Measurements from ENCODE around the gene CSTF3. TPM values are rescaled to one million over a fixed set of nuclear protein-coding genes. Genes with fewer than 3 reads are reported as not detected.
"Not testable (repeated sequence)": the region's sequence is repeated elsewhere in the genome, so short reads cannot be mapped to it uniquely, and the experiment has no call there.

CSTF3 gene
- total RNA-seq, 1 donor from 2014 or later: 20.0 TPM

DNA sequence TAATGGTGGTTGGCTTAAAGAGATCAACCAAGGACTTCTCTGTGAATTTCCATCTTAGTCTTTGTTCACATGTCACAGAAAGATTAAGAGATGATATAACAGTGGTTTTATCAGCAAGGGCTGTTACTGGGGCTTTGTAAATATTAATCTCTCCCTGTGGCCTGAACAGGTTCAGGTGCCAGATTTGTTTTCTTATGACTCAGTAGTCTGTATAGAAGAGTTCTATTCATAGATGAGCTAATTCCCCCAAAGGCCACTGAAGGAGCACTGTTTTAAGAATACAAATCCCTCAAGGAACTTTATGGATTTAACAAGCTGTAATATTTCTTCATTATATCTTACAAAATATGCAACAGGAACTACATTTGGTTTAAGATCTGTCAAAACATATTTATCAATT, 71.5 kb downstream of the CSTF3 start:
- DNase-seq (ENCODE audit: low spot score): no peak

DNA sequence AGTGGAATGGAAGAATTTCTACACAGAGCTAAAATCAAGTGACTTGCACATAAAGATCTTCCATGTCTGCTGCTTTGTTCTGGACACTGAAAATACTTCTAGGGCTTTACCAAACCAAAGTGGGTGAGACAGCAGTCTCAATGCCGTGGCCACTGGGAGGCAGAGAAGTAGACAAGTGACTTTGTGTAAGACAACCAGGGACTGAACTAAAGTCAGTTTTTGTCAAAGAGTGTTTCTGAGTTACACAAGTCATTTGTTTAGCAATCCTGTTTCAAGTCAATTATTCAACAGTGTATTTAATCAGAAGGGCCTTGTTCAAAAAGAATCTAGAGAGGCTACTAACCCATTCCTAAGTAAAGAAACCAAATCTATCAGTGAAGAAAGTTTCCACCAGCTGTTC, 75.3 kb downstream of the CSTF3 start:
- DNase-seq (ENCODE audit: low spot score): no peak

- DNase-seq (ENCODE audit: low spot score): no peak
These were observed 77.4 kb downstream of the CSTF3 start for GRCh38 chr11:33083918-33084317.

DNA sequence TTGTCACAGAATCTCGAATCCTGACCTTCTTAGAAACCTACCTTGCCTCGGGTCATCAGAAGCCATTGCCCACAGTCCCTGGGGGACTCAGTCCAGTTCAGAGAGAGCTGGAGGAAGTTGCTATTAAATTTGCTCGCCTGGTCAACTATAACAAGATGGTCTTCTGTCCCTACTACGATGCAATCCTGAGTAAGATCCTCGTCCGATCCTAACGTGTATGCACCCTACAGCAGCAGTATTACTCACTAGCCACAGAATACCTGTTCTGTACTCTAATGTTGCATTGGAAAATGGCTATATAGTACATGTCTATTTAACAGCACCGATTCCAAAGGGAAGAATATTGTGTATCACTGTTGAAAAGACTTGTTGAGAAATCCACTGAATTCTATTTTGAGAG, 88.8 kb downstream of the CSTF3 start:
- no peak for DNase-seq (ENCODE audit: low spot score)

DNA sequence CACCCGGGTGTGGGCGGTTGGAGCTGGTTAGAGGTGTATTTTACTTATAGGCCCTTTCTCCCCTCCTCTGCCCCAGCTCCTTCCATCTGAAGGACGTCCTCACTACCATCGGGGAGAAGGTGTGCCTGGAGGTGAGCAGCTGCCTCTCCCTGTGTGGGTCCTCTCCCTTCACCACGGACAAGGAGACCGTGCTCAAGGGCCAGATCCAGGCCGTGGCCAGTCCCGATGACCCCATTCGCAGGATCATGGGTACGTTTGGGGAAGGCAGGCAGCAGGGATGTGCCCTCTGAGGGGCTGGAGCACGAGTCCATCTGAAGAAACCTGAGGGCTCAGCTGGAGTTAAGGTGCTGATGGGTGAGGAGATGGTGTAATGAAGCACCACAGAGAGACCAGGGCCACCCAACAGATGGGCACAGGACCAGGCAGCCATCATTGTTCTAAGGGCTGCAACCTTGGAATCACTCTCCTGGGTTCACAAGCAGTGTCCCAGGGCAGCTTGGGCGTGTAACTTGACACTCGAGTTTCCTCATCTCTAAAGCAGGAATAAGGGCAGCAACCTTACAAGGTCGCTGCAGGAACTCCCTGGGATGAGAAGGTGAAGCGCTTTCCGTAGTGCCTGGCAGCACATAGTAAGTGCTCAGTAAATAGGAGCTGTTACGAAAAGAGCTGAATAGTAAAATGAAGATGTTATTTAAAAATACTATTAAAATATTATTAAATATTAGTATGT, 92.5 kb downstream of the CSTF3 start:
- no peak for DNase-seq (ENCODE audit: low spot score)

DNA sequence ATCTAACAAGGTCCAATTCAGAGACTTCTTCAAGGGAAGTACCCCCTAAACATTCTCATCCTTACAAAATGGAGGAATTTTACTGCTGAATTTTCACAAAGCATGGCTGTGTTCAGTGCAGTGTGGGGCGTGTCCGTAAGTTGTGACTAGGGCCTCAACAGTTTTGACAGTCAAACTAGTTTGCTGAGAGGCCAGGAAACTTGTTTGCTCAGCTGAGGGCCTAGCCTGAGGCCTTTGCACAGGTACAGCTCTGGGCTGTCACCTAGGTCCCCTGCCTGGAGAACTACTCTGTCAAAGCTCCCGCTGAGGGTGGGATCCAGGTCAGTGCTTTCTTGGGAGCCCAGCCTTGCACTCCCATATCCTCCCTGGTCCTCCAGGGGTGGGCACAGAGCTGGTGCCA, 94.0 kb downstream of the CSTF3 start:
- no peak for DNase-seq (ENCODE audit: low spot score)

- DNase-seq (ENCODE audit: low spot score): no peak
These were observed 95.7 kb downstream of the CSTF3 start for GRCh38 chr11:33065445-33066178.

- DNase-seq (ENCODE audit: low spot score): no peak
These were observed 96.4 kb downstream of the CSTF3 start for GRCh38 chr11:33064866-33065265.

DNA sequence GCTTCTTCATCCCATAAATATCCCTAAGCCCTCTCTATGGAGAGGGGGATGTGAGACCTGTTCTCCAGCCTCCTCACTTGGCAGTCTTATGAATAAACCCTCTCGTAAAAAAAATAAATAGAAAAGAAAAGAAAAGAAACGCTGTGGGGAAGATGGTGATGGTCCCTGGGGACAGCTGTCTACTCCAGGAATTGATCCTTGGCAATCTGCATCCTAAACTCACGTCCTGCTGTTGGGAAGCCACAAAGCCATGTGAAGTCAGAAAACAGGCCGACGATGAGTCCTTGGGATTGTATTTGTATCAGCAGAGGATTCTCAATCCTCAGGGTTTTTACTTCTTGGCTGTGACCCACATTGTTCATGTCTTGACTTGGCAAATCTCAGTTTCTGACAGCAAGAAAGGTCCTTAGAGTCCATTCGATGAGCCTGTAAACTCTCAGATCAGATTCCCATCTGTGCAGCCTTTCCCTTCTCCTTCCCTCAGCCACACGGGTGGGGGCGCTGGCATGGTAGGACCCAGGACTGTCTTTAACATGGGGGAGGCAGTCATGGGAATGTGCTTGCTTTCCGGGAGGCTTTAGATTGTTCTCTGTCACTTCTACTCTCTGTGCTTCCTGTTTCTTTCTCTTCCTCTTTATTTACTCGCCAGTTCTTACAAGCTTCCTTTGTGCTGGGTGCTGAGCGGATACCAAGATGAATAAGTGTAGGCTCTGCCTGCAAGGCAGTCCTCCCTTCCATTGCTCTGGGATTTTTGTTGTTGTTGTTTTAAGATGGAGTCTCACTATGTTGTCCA, 97.1 kb downstream of the CSTF3 start:
- DNase-seq (ENCODE audit: low spot score): no peak

GRCh38 chr11:33063326-33063881, 97.9 kb downstream of the CSTF3 start:
- DNase-seq (ENCODE audit: low spot score): no peak

DNA sequence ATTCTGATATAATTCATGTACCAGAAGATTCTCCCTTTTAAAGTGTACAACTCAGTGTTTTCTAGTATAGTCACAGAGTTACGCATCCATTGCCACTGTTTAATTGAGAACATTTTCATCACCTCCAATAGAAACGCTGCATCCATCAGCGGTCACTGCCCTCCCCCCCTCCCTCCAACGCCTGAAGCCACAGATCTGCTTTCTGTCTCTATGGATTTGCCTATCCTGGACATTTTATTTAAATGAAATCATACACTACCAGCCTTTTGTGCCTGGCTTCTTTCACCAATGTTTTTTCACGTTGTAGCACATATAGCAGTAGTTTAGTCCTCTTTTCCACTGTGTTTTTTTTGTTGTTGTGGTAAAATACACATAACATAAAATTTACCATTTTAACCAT, 99.1 kb downstream of the CSTF3 start:
- DNase-seq (ENCODE audit: low spot score): no peak

GRCh38 chr11:33060271-33060670, 101.0 kb downstream of the CSTF3 start:
- no peak for DNase-seq (ENCODE audit: low spot score)

- DNase-seq (ENCODE audit: low spot score): no peak
These were observed 101.8 kb downstream of the CSTF3 start for GRCh38 chr11:33059331-33060007.

GRCh38 chr11:33057284-33057683, 104.0 kb downstream of the CSTF3 start:
- no peak for DNase-seq (ENCODE audit: low spot score)

GRCh38 chr11:33055375-33055774, 105.9 kb downstream of the CSTF3 start:
- DNase-seq (ENCODE audit: low spot score): no peak

- no peak for DNase-seq (ENCODE audit: low spot score)
These were observed 109.0 kb downstream of the CSTF3 start for GRCh38 chr11:33052231-33052630.

- DNase-seq (ENCODE audit: low spot score): not testable (repeated sequence)
These were observed 111.5 kb downstream of the CSTF3 start for GRCh38 chr11:33049565-33050408.

DNA sequence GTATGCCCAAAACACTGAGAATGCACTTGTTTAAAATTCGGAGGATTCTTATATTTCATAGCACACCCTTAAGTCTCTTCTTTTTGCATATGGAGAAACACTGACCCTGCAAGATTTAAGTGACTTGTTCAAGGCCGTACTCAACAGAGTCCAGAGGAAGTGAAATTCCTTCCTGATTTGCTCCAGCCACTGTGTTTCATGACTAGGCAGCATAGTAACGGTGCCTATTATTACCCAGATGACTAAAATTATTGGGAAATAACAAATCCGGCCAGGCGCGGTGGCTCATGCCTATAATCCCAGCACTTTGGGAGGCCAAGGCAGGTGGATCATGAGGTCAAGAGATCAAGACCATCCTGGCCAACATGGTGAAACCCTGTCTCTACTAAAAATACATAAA, 112.6 kb downstream of the CSTF3 start:
- DNase-seq (ENCODE audit: low spot score): not testable (repeated sequence)

GRCh38 chr11:33045551-33046255, 115.6 kb downstream of the CSTF3 start:
- no peak for DNase-seq (ENCODE audit: low spot score)

Measured in mesenteric fat pad (tissue), 1 donor.